H1 (cell line): ENCODE results near the gene ULBP1. TPM values are rescaled to one million over a fixed set of nuclear protein-coding genes. Genes with fewer than 3 reads are reported as not detected.

ENCODE experiments used
- CTCF ChIA-PET: fragments of 300-600 bp; sonication (Branson Sonifier 250); formaldehyde crosslinking; loops from one replicate; lab custom pipeline; 2021; ENCODE audit not compliant: partially characterized antibody; lab: Charles Lee
- POLR2A ChIA-PET: fragments of 300-600 bp; sonication (Branson Sonifier 250); formaldehyde crosslinking; loops from one replicate; lab custom pipeline; 2021; ENCODE audit warnings: inconsistent platforms; ENCODE audit not compliant: partially characterized antibody; lab: Charles Lee
- DNase-seq, 2 experiments: peaks; one replicate each; pipeline versions ENCODE4 v3.0.0 to v3.0.0-alpha.2; 2010 to 2022; ENCODE audit warnings: low spot score in 2 of 2, low read depth in 1 of 2, mixed read lengths in 1 of 2
- FAIRE-seq: peaks from 2 replicates; lab custom pipeline; 2011; peaks lifted over from hg19 to GRCh38; lab: Jason Lieb, UNC
- H2AFZ ChIP-seq: 2 replicates; pipeline ENCODE4 v1.8.1; 2012; ENCODE audit warnings: low read length, inconsistent platforms
- H2AK5ac ChIP-seq: 2 replicates; pipeline ENCODE4 v1.6.1; 2013; ENCODE audit warnings: low read depth, low read length
- H2BK120ac ChIP-seq: replicated peaks from 2 replicates; pipeline ENCODE3; 2013; ENCODE audit warnings: low read depth, low read length, inconsistent platforms
- H2BK12ac ChIP-seq: 2 replicates; pipeline ENCODE4 v1.6.1; 2013; ENCODE audit warnings: low read depth, low read length
- H2BK15ac ChIP-seq: 2 replicates; pipeline ENCODE4 v1.6.1; 2013; ENCODE audit warnings: low read length
- H2BK20ac ChIP-seq: 2 replicates; pipeline ENCODE4 v1.6.1; 2013; ENCODE audit warnings: low read length
- H2BK5ac ChIP-seq: 2 replicates; pipeline ENCODE4 v1.6.1; 2013; ENCODE audit warnings: low read depth, low read length
- H3K14ac ChIP-seq: 2 replicates; pipeline ENCODE4 v1.6.1; 2013; ENCODE audit warnings: inconsistent platforms; ENCODE audit not compliant: insufficient read length
- H3K18ac ChIP-seq: 2 replicates; pipeline ENCODE4 v1.6.1; 2013; ENCODE audit warnings: low read length; ENCODE audit errors: extremely low read depth
- H3K23ac ChIP-seq: 2 replicates; pipeline ENCODE4 v1.6.1; 2013; ENCODE audit warnings: inconsistent platforms; ENCODE audit not compliant: insufficient read length
- H3K23me2 ChIP-seq: 2 replicates; pipeline ENCODE4 v1.6.1; 2013; ENCODE audit warnings: low read depth, low read length
- H3K27ac ChIP-seq: 2 replicates; pipeline ENCODE4 v1.6.1; 2011; ENCODE audit warnings: low read depth, low read length, inconsistent platforms
- H3K27me3 ChIP-seq, 4 experiments: replicated peaks in 1 of 4; 1 replicate in 1 of 4; 2 replicates in 3 of 4; pipeline versions ENCODE4 v1.6.1 to v1.8.1; 2011 to 2013; ENCODE audit warnings: low read length in 3 of 4, mild to moderate bottlenecking in 3 of 4, inconsistent platforms in 2 of 4, mixed read lengths in 2 of 4, moderate library complexity in 1 of 4; ENCODE audit not compliant: control insufficient read depth in 3 of 4, insufficient read depth in 3 of 4; ENCODE audit errors: extremely low read depth in 1 of 4
- H3K36me3 ChIP-seq, 4 experiments: 2 replicates each; pipeline versions ENCODE4 v1.6.1 to v1.8.1; 2011 to 2013; ENCODE audit warnings: mild to moderate bottlenecking in 4 of 4, low read length in 3 of 4, moderate library complexity in 2 of 4, control low read depth in 1 of 4, inconsistent platforms in 1 of 4; ENCODE audit not compliant: insufficient read depth in 4 of 4, control insufficient read depth in 2 of 4
- H3K4ac ChIP-seq: replicated peaks from 2 replicates; pipeline ENCODE3; 2013; ENCODE audit warnings: low read length, low read depth, mixed read lengths, inconsistent platforms; ENCODE audit not compliant: insufficient read length
- H3K4me1 ChIP-seq, 4 experiments: replicated peaks in 1 of 4; 1 replicate in 1 of 4; 2 replicates in 3 of 4; pipeline versions ENCODE4 v1.6.1 to v1.8.1; 2011 to 2013; ENCODE audit warnings: low read length in 3 of 4, inconsistent platforms in 2 of 4, mixed read lengths in 1 of 4; ENCODE audit not compliant: insufficient read depth in 4 of 4, control insufficient read depth in 3 of 4
- H3K4me2 ChIP-seq, 2 experiments: 2 replicates each; pipeline versions ENCODE4 v1.6.1 to v1.8.1; 2011 to 2013; ENCODE audit warnings: low read depth in 2 of 2, low read length in 2 of 2, control low read depth in 1 of 2, inconsistent platforms in 1 of 2, mild to moderate bottlenecking in 1 of 2; ENCODE audit not compliant: insufficient read depth in 1 of 2
- H3K4me3 ChIP-seq, 4 experiments: fragments of 200-600, 300-600 bp in 1 of 4; sonication (generic), shearing (Covaris generic), sonication (Bioruptor Twin) in 1 of 4; 2 replicates each; pipeline versions ENCODE4 v1.5.1 to v1.8.1; 2011 to 2016; ENCODE audit warnings: low read length in 4 of 4, low read depth in 3 of 4, control low read depth in 2 of 4, inconsistent platforms in 2 of 4, mild to moderate bottlenecking in 2 of 4, mixed read lengths in 1 of 4, moderate library complexity in 1 of 4; ENCODE audit not compliant: insufficient read depth in 2 of 4; ENCODE audit errors: extremely low read depth in 1 of 4
- H3K56ac ChIP-seq: replicated peaks from 2 replicates; pipeline ENCODE3; 2013; ENCODE audit warnings: low read depth, mild to moderate bottlenecking, mixed read lengths, low read length, inconsistent platforms; ENCODE audit not compliant: insufficient read length
- H3K79me1 ChIP-seq: 2 replicates; pipeline ENCODE4 v1.6.1; 2013; ENCODE audit warnings: low read depth, low read length, control low read depth
- H3K79me2 ChIP-seq, 2 experiments: 2 replicates each; pipeline versions ENCODE4 v1.6.1 to v1.8.1; 2012 to 2013; ENCODE audit warnings: low read length in 2 of 2, mild to moderate bottlenecking in 2 of 2, inconsistent platforms in 1 of 2; ENCODE audit not compliant: insufficient read depth in 2 of 2, control insufficient read depth in 1 of 2
- H3K9ac ChIP-seq, 4 experiments: replicated peaks in 1 of 4; 1 replicate in 1 of 4; 2 replicates in 3 of 4; pipeline versions ENCODE4 v1.6.1 to v1.8.1; 2011 to 2013; ENCODE audit warnings: low read depth in 3 of 4, low read length in 3 of 4, control low read depth in 2 of 4, mild to moderate bottlenecking in 2 of 4, moderate library complexity in 2 of 4, inconsistent platforms in 1 of 4; ENCODE audit errors: extremely low read depth in 1 of 4
- H3K9me3 ChIP-seq, 2 experiments: 2 replicates each; pipeline versions ENCODE4 v1.6.1 to v1.8.1; 2012 to 2013; ENCODE audit warnings: mild to moderate bottlenecking in 2 of 2, moderate library complexity in 2 of 2, control low read depth in 1 of 2, inconsistent platforms in 1 of 2, low read depth in 1 of 2, low read length in 1 of 2, mixed read lengths in 1 of 2; ENCODE audit not compliant: insufficient read depth in 2 of 2
- H4K20me1 ChIP-seq, 2 experiments: replicated peaks in 1 of 2; 2 replicates each; pipeline versions ENCODE3 to v1.8.1; 2011 to 2013; ENCODE audit warnings: inconsistent platforms in 2 of 2, low read length in 2 of 2, mild to moderate bottlenecking in 1 of 2; ENCODE audit not compliant: insufficient read depth in 2 of 2, control insufficient read depth in 1 of 2
- H4K5ac ChIP-seq: 2 replicates; pipeline ENCODE4 v1.6.1; 2013; ENCODE audit warnings: low read length, low read depth, mixed read lengths, inconsistent platforms; ENCODE audit not compliant: insufficient read length
- H4K8ac ChIP-seq: 2 replicates; pipeline ENCODE4 v1.8.0; 2013; ENCODE audit warnings: mild to moderate bottlenecking, moderate library complexity, low read length, inconsistent platforms; ENCODE audit not compliant: insufficient read depth; ENCODE audit errors: extremely low read depth
- H4K91ac ChIP-seq: replicated peaks from 2 replicates; pipeline ENCODE3; 2013; ENCODE audit warnings: low read length, mixed read lengths, inconsistent platforms; ENCODE audit not compliant: insufficient read length
- CTBP2 ChIP-seq: IDR thresholded peaks from 2 replicates; pipeline ENCODE4 v1.7.0; 2011; ENCODE audit warnings: borderline replicate concordance, mild to moderate bottlenecking, moderate library complexity, mixed read lengths, low read length; ENCODE audit not compliant: insufficient read depth, insufficient read length
- HDAC2 ChIP-seq, 2 experiments: fragments of 300-600 bp in 1 of 2; sonication (generic) in 1 of 2; IDR thresholded peaks; 2 replicates each; pipeline ENCODE4 v1.6.1; 2011 to 2012; ENCODE audit warnings: low read depth in 2 of 2, low read length in 2 of 2, mild to moderate bottlenecking in 2 of 2, moderate library complexity in 2 of 2, borderline replicate concordance in 1 of 2, inconsistent platforms in 1 of 2
- JUN ChIP-seq: IDR thresholded peaks from 2 replicates; pipeline ENCODE4 v1.6.1; 2011; ENCODE audit warnings: low read depth, mild to moderate bottlenecking, improper control_type of control experiment, low read length
- WGBS, 2 experiments: shearing (Covaris generic) in 1 of 2; methylation state at CpG; one replicate each; pipeline versions ENCODE4 v1.1.6 to v1.1.7; 2013 to 2015; ENCODE audit warnings: low lambda C conversion rate in 2 of 2, mixed read lengths in 2 of 2, inconsistent platforms in 1 of 2, low coverage in 1 of 2, missing lambda C conversion rate in 1 of 2; ENCODE audit not compliant: insufficient replicate concordance in 2 of 2, insufficient coverage in 1 of 2, insufficient read length in 1 of 2; ENCODE audit errors: extremely low coverage in 1 of 2, missing lambda C conversion rate in 1 of 2; 5-methylcytosine and 5-hydroxymethylcytosine counted together
- polyA plus RNA-seq, 7 experiments: library from polyadenylated mRNA; depleted of rRNA in 3 of 7; stranded (reverse) in 5 of 7; unstranded in 2 of 7; fragments of >200 nt in 5 of 7; fragments of 200-250 nt in 2 of 7; gene quantifications; 1 replicate in 5 of 7; 2 replicates in 1 of 7; 4 replicates in 1 of 7; pipeline versions ENCODE4 v1.2.1 to v1.2.3, GENCODE V29; 2011 to 2013; ENCODE audit warnings: missing spikeins in 2 of 7, mixed read lengths in 2 of 7
- total RNA-seq: library from RNA; stranded (reverse); fragmentation: NEBNext Ultra II Directional; extraction: Animal tissue kit (Norgen Biotek cat#: 25700); gene quantifications from 2 replicates; pipeline ENCODE4 v1.2.1, GENCODE V29; 2021

The ULBP1 gene
- total and polyA plus RNA-seq, 2 of the 8 experiments (the other 6 are each of a cell fraction or from before 2014, with no cell fraction given), result 0.32 to 0.60 TPM

GRCh38 chr6:150002710-150003109, 39.0 kb downstream of the ULBP1 start:
- no peak overlapping the region for H2BK20ac ChIP-seq
- H2BK15ac ChIP-seq, result no peak overlapping the region
- H2BK5ac ChIP-seq, result no peak overlapping the region
- ChIA-PET POLR2A (no interaction called here), CTCF (interaction anchor here (0.6 to 0.9 kb wide), 2 partner anchors 8 to 14 kb away, joined by 3 read pairs; no protein-coding TSS in a partner anchor)
- H3K36me3 ChIP-seq, result no peaks in the 10 kb centered on the region
- no peak overlapping the region for H4K5ac ChIP-seq
- DNase-seq, result no peak
- no peak overlapping the region for H3K27ac ChIP-seq
- no peaks in the 10 kb centered on the region for H3K79me2 ChIP-seq
- H3K4me3 ChIP-seq, result no peak overlapping the region
- no peak overlapping the region for H3K56ac ChIP-seq
- no peaks in the 10 kb centered on the region for H3K9me3 ChIP-seq
- peaks cover 16 to 35% (median 31%) of the 10 kb centered on the region in 4 experiments for H3K27me3 ChIP-seq
- FAIRE-seq, result no peak
- no peak for TF ChIP-seq JUN
- TF ChIP-seq HDAC2 (IDR thresholded peaks at IDR 0.05; ENCODE audit: borderline replicate concordance in 1 of 2, low read depth in 2 of 2, low read length in 2 of 2), result no peak
- no peak for TF ChIP-seq CTBP2
- no peak overlapping the region for H4K91ac ChIP-seq
- no peak overlapping the region for H2BK12ac ChIP-seq
- peaks cover 6% of the 10 kb centered on the region for H3K23me2 ChIP-seq
- H4K8ac ChIP-seq, result no peak overlapping the region
- no peak overlapping the region for H3K4me2 ChIP-seq
- no peak overlapping the region for H2AFZ ChIP-seq
- 79% methylated on average over 2 of the region's 2 CpGs; no CpG with 5 or more reads in 1 of the 2 experiments for WGBS, 2 experiments
- no peak overlapping the region for H3K4ac ChIP-seq
- H3K79me1 ChIP-seq, result no peaks in the 10 kb centered on the region
- H3K14ac ChIP-seq, result no peak overlapping the region
- no peak overlapping the region for H2AK5ac ChIP-seq
- H4K20me1 ChIP-seq, result peaks cover 3 to 5% of the 10 kb centered on the region in 2 experiments
- no peak overlapping the region for H2BK120ac ChIP-seq
- no peak overlapping the region for H3K9ac ChIP-seq
- peaks cover 0 to 9% (median 4%) of the 10 kb centered on the region in 4 experiments; a peak in 3 of 7 replicates for H3K4me1 ChIP-seq
- no peak overlapping the region for H3K23ac ChIP-seq
- no peak overlapping the region for H3K18ac ChIP-seq
